GM12892 (cell line): ENCODE results near the gene ADPRM.
A peak's percentile ranks its signal among the peaks of the same experiment; 100 is the strongest.
"Not testable (repeated sequence)": the region's sequence is repeated elsewhere in the genome, so short reads cannot be mapped to it uniquely, and the experiment has no call there.

Source experiments
- DNase-seq: peaks from one replicate; pipeline ENCODE4 v3.0.0; 2011; ENCODE audit not compliant: insufficient read length
- FAIRE-seq: peaks from 2 replicates; lab custom pipeline; 2011; peaks lifted over from hg19 to GRCh38; lab: Jason Lieb, UNC
- POLR2A ChIP-seq: IDR thresholded peaks from 2 replicates; pipeline ENCODE4 v1.6.1; 2011; ENCODE audit warnings: low read depth, low read length, control low read depth
- POLR2AphosphoS5 ChIP-seq: IDR thresholded peaks from 2 replicates; pipeline ENCODE4 v1.6.1; 2011; ENCODE audit warnings: low read depth, low read length, control low read depth
- TAF1 ChIP-seq: IDR thresholded peaks from 2 replicates; pipeline ENCODE4 v1.6.1; 2011; ENCODE audit warnings: low read depth, mild to moderate bottlenecking, control low read depth, low read length, borderline replicate concordance

Gene ADPRM

DNA sequence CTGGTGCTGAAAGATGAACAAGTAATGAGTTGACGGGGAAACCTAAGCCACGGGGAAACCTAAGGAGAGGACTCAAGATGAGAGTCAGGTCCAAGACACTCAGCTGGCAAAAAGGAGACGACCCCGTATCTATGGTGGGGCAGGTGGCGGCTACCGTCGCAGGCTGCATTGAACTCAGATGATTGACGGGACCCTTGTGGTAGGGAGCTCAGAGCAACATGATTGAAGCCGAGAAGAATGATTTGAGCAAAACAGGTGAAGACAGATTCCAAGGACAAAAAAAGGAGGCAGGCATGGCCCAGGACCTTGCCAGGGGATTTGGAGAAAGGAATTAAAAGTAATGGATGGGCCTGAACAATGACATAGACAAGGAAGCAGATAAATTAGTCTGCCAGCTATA is 32.8 kb upstream of the ADPRM start:
- TF ChIP-seq POLR2AphosphoS5 (no peak), TAF1 (no peak), POLR2A (no peak)
- FAIRE-seq = no peak
- DNase-seq = no peak

DNA sequence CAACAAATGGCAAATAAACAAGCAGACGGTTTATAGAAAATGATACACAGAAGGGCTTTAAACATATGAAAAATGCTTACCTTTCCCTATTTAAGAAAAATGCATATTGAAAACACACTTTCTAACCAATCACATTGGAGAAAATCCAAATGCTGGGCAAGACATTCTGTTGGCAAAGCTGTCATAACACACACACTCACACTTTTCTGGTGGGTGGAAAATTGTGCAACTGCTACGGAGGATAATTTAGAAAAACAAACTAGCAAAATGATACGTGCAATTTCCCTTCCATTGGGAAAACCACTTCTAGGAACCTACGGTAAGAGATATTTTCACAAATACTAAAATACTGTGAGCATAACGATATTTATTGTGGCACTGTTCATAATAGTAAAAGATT is 30.5 kb upstream of the ADPRM start:
- DNase-seq (no peak), FAIRE-seq (no peak)
- no peak for TF ChIP-seq POLR2AphosphoS5

DNA sequence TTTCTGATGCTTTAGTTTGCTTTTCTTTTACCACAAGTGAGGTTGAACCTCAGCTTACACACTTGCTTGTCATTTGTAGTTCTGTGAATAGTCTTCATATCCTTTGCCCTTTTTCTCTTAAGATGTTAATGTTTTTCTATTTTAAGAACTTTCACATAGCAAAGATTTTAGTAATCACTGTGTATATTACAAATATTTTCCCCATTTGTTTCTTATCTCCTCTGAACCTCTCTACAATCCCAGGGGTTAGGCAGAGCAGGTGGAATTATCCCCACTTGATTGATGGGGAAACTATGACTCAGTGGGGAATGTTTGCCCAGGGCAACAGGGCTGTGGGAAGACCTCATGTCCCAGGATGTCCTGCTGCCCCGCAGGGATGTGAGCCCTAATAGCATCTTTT is 28.6 kb upstream of the ADPRM start:
- TF ChIP-seq POLR2AphosphoS5 (no peak), TAF1 (no peak), POLR2A (no peak)
- FAIRE-seq (no peak), DNase-seq (no peak)

DNA sequence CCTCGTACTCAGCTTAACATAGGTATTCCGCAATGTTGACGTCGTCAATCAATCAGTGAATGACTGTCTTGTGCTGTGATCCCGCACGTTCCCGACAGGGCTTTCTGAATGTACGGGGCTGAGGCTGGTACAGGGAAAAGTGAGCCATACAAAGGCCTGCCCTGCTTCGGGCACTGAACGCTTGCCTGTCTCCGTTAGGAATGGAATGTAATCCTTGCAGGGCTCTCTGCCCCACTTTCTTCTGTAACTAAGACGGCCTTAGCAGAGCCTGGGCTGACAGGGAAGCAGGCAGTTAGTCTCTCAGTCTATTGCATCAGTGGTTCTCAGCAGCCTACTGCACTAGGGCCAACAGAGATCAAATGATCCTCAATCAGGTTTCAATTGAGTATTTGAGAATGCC is 24.1 kb upstream of the ADPRM start:
- TF ChIP-seq TAF1 = no peak
- TF ChIP-seq POLR2AphosphoS5 = no peak
- TF ChIP-seq POLR2A = no peak
- FAIRE-seq (no peak), DNase-seq (no peak)

DNA sequence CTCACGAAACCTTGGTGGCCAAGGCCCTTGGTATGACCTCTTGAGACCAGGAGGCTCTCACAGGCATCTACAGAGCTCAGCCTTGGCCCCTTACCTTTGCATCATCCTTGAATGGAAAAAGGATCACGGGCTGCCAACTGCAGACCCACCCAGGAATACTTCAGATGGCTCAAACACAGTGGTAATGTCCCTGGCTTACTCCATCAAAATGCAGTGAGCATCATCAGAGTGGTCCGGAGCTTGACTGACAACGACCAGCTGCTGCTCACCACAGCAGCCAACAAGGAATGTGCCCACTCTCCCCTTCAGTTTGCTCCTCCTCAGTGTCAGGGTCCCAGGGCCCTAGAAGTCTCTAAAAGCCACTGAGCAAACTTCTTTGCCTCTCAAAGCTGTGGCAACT is 22.7 kb upstream of the ADPRM start:
- TF ChIP-seq POLR2AphosphoS5 (no peak), POLR2A (no peak), TAF1 (no peak)

DNA sequence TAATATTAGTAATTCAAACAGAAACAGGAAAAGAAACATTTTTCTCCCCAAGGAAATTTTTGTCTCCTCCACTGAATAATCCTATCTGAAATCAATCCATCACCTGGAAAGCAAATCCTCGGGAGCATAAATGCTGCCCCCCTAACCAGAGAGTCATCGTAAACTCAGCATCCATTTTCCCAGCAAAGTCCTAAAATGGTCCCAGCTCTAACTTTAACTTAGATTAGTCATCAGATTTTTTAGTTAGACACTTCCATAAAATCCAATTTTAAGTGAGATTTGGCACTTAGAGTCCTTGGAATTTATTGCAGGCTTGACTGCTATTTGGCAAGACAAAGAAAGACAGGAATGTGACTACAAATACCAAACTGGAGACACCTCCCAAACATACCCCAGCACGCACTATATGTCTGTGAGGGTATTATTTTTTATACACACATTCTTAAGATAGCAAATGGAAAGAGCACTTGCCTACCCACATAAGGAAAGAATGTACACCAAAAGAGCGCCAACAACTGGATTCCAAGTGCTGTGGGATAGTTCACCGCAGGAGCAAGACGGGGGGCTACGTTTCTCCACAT is 15.4 kb upstream of the ADPRM start:
- TF ChIP-seq POLR2AphosphoS5 (no peak), POLR2A (no peak), TAF1 (no peak)
- no peak for DNase-seq
- FAIRE-seq = no peak

More for the DNA sequence above, 22.7 kb upstream of the ADPRM start:
- no peak for FAIRE-seq
- DNase-seq = no peak

DNA sequence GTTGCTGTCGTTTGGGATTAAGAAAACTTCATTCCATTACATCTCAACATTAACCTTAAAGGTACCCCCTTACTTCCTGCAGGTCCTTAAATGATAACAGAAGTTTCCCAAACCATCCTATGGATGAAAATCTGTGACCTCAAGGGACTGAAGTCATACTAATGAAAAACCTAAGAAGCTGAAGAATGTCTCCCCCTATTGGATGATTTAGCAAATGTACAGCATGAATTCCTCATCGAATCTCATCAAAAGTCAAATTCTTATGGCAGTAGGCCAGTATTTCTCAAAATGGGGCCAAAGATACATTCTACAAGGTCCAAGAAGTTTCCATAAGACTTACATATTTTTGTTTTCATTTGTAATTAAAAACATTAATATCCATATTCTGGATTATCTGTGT is 13.5 kb upstream of the ADPRM start:
- FAIRE-seq = peak; percentile 68
- TF ChIP-seq POLR2A (no peak), TAF1 (no peak), POLR2AphosphoS5 (no peak)
- no peak for DNase-seq

DNA sequence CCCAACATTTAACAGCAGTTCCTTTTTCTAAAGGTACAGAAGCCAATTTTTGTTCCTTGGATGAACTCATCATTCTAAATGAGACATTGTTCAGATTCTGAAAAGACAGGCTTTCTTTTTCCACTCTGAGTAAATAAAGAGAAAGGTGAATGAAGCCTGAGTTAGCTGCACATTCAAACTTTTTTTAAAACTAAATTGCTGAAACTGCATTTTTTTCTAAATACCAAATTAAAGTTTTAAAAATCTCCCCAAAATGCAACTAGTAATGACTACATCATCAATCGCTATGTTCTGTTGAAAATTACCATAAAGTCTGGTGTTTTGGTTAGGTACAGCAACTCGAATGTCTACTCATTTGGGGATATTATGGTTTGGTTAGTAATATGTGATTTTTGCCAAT is 9.9 kb upstream of the ADPRM start:
- TF ChIP-seq TAF1 (no peak), POLR2A (no peak), POLR2AphosphoS5 (no peak)
- no peak for FAIRE-seq
- no peak for DNase-seq

DNA sequence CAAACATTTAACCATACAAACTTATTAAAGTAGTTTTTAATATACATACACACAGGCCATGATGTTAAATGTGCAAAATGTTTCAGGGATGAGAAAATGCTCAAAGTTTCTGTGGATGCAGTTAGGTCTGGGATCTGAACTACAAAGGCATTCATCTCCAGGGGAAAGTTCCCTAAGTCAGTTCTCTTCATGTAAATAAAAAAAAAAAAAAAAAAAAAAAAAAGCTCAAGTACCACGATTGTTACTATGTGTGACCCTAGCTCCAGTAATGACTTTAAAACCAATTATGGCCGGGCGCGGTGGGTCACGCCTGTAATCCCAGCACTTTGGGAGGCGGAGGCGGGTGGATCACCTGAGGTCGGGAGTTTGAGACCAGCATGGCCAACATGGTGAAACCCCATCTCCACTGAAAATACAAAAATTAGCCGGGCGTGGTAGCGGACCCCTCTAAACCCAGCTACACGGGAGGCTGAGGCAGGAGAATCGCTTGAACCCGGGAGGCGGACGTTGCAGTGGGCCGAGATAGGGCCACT is 1.5 kb upstream of the ADPRM start:
- not testable (repeated sequence) for DNase-seq, FAIRE-seq

DNA sequence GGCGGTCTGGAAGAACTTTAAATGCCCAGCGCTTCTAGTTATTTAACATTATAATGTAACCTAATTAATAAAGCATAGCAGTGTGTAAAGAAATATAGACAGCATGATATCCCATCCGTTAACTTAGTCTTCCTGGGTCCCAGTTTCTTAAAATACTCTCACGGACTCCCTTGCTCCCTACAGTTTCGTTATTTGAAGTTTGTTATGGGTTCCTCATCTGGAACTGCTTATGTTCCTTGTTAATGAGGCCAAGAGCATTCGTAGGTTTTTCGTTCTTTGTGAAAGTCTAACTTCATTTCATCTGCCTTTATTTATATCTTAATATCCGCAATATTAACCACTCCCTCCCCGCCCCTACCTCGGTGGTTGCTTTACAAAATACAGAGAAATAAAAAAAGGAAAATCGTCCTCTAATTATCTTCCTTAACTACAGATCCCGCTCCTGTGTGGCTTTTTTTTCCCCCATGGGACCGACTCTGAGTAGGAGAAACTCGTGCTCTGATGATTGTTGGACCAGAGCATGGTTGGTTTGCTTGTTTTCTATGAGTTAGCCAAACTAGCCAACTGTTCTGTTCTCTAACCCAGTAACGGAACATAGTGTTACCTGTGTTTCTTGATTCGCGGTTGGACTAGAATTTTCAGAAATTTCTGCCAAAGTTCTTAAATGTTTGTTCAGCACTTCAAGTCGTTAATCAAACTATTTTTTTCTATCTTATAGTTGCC is 863 bp downstream of the ADPRM start:
- TF ChIP-seq TAF1 (no peak), POLR2A (no peak), POLR2AphosphoS5 (no peak)
- FAIRE-seq = peak; percentile 78
- no peak for DNase-seq

DNA sequence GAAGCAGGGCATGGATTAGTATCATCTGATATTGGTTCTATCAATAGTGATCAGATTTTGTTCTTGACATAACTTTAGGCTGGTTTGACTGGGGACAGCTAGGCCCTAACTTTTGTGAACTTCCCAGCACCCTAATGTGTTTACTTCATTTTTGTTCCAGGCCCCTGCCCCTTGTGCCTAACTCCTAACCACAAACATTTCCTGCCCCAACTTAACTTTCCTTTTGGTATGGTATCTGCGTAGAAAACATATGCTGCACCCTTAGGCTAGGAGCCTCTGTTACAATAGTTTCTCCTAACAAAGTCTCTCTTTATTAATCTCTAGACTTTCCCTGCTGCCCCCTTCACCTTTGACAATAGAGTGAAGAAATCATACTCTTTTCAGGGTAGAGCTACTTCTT is 2.5 kb downstream of the ADPRM start:
- DNase-seq (no peak), FAIRE-seq (no peak)
- TF ChIP-seq TAF1 = no peak
- no peak for TF ChIP-seq POLR2AphosphoS5
- no peak for TF ChIP-seq POLR2A

DNA sequence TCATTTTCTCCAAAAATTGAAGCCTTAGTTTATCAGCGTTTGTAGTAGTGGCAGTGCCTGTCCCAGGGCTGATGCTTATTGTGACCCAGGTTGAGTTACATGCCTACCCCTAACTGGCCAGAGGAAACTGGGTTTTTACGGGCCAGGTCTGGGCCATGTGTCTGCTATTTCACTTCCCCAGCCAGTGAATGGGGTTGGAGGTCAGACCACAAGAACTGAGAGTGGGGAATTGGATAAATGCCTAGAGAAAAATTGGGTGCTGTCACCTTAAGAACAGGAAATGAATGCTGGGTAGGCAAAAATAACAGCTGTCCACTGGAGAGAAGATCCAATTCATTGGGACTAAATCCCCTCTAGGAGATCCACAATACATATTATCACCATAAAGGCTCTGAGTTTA is 5.2 kb downstream of the ADPRM start:
- no peak for DNase-seq
- FAIRE-seq = no peak
- TF ChIP-seq TAF1 (no peak), POLR2AphosphoS5 (no peak), POLR2A (no peak)

DNA sequence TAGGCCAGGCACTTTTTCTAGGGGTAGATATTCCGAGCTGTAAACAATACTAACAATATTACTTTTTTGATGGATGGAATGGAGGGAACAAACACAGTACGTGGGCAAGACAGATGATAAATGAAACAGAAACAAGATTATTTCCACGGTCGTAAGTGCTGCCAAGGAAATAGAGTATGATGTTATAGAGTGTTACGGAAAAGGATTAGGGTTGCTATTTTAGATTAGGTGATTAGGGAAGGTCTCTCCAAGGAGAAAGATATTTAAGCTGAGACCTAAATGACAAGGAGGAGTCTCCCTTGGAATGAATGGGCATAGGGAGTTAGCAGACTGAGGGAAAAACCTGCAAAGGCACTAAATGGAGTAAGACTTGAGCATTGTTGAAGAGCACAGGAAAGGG is 8.3 kb downstream of the ADPRM start:
- peak; percentile 80 for FAIRE-seq
- DNase-seq = no peak
- TF ChIP-seq POLR2AphosphoS5 (no peak), TAF1 (no peak), POLR2A (no peak)
